Measurements from ENCODE around the gene PALLD.

Gene PALLD

DNA sequence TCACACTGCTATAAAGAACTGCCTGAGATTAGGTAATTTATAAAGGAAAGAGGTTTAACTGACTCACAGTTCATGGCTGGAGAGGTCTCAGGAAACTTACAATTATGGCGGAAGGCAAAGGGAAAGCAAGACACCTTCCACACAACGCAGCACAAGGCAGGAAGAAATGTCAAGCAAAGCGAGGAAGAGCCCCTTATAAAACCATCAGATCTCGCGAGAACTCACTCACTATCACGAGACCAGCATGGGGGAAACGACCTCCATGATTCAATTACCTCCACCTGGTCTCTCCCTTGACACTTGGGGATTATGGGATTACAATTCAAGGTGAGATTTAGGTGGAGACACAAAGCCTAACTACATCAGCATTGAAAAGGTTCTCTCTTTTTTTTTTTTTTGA lies 39.6 kb downstream of the PALLD start:
- H3K9me3 ChIP-seq (ENCODE audit: severe bottlenecking), result no peaks in the 10 kb centered on the region
- no peak overlapping the region for H3K27ac ChIP-seq (ENCODE audit: poor library complexity, severe bottlenecking)
- H3K4me1 ChIP-seq (ENCODE audit: insufficient read depth, poor library complexity, severe bottlenecking), result peaks cover 40% of the 10 kb centered on the region
- TF ChIP-seq, protein P1, sequence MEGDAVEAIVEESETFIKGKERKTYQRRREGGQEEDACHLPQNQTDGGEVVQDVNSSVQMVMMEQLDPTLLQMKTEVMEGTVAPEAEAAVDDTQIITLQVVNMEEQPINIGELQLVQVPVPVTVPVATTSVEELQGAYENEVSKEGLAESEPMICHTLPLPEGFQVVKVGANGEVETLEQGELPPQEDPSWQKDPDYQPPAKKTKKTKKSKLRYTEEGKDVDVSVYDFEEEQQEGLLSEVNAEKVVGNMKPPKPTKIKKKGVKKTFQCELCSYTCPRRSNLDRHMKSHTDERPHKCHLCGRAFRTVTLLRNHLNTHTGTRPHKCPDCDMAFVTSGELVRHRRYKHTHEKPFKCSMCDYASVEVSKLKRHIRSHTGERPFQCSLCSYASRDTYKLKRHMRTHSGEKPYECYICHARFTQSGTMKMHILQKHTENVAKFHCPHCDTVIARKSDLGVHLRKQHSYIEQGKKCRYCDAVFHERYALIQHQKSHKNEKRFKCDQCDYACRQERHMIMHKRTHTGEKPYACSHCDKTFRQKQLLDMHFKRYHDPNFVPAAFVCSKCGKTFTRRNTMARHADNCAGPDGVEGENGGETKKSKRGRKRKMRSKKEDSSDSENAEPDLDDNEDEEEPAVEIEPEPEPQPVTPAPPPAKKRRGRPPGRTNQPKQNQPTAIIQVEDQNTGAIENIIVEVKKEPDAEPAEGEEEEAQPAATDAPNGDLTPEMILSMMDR (IDR thresholded peaks at IDR 0.05; ENCODE audit: poor library complexity, severe bottlenecking), result no peak
- no peaks in the 10 kb centered on the region for H3K36me3 ChIP-seq (ENCODE audit: low read depth)
- DNase-seq (ENCODE audit: low spot score), result no peak
- H3K4me3 ChIP-seq (ENCODE audit: severe bottlenecking), result no peak overlapping the region
- ATAC-seq (ENCODE audit: low read depth), result no peak
- H3K27me3 ChIP-seq (ENCODE audit: insufficient read depth, poor library complexity, severe bottlenecking), result no peaks in the 10 kb centered on the region

DNA sequence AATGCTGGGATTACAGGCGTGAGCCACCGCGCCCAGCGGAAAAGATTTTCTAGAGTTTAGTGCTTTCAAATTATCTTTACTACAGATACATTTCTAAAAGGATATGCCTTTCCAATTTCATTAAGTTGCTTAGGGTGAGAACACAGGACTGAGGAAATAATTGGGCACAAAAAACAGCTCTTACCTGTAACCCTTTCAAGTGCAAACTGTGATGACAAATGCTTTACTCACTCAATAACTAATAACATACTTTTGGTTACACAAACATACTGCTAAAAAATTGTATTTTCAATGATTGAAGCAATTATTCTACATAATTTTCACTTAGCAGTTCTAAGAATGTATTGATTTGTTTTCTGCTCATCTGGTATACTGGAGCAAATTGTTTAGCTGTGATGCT lies 40.2 kb downstream of the PALLD start:
- no peaks in the 10 kb centered on the region for H3K27me3 ChIP-seq (ENCODE audit: insufficient read depth, poor library complexity, severe bottlenecking)
- H3K4me1 ChIP-seq (ENCODE audit: insufficient read depth, poor library complexity, severe bottlenecking), result peaks cover 45% of the 10 kb centered on the region
- TF ChIP-seq, protein P1 (IDR thresholded peaks at IDR 0.05; ENCODE audit: poor library complexity, severe bottlenecking), result no peak
- no peaks in the 10 kb centered on the region for H3K36me3 ChIP-seq (ENCODE audit: low read depth)
- H3K4me3 ChIP-seq (ENCODE audit: severe bottlenecking), result no peak overlapping the region
- H3K27ac ChIP-seq (ENCODE audit: poor library complexity, severe bottlenecking), result peak overlapping the region; percentile 70
- no peaks in the 10 kb centered on the region for H3K9me3 ChIP-seq (ENCODE audit: severe bottlenecking)
- ATAC-seq (ENCODE audit: low read depth), result peak; percentile 62; the same call in 2 of the 3 replicates
- DNase-seq (ENCODE audit: low spot score), result no peak

DNA sequence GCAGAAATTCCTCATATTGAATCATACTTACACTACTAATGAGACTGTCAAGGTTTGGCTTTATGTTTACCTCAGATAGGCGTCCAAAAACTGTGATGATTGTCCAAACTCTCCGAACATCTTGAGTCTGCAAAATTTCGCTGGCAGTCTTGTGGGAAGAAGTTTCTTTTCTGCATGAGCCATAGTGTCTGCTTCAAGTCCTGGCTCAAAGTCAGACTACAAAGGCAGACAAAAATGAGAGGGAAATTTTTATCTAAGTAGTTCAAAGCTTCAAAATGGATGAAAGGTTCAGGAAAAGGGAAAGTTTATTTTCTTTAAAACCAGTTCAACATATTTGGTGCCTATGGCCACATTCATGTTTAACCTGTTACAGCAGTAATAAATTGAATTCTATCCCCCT lies 40.7 kb downstream of the PALLD start:
- H3K4me3 ChIP-seq (ENCODE audit: severe bottlenecking), result no peak overlapping the region
- peak overlapping the region; percentile 70 for H3K27ac ChIP-seq (ENCODE audit: poor library complexity, severe bottlenecking)
- DNase-seq (ENCODE audit: low spot score) (no peak), ATAC-seq (ENCODE audit: low read depth) (peak; percentile 35; the same call in 2 of the 3 replicates)
- no peaks in the 10 kb centered on the region for H3K36me3 ChIP-seq (ENCODE audit: low read depth)
- H3K4me1 ChIP-seq (ENCODE audit: insufficient read depth, poor library complexity, severe bottlenecking), result peaks cover 45% of the 10 kb centered on the region
- TF ChIP-seq, protein P1 (IDR thresholded peaks at IDR 0.05; ENCODE audit: poor library complexity, severe bottlenecking), result no peak
- H3K9me3 ChIP-seq (ENCODE audit: severe bottlenecking), result no peaks in the 10 kb centered on the region
- H3K27me3 ChIP-seq (ENCODE audit: insufficient read depth, poor library complexity, severe bottlenecking), result no peaks in the 10 kb centered on the region

DNA sequence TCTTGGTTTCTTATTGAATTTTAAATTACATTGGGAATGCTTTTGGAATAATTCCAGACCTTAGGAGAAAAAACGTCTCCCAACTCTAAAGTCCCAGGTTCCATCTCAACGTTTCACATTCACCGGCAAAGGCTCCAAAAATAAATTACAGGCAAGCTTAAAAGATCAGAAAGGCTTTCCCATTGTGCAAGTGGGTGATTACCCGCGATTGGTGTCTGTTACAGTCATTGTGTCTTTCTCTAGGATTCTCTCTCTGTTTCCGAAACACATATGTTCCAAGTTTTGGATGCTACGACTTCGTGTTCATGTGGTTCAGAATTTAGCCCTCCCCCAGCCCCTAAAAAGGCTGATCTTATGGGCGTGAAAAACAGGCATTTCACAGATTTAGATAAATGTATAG lies 41.8 kb downstream of the PALLD start:
- Histone ChIP-seq H3K4me3 (ENCODE audit: severe bottlenecking) (no peak overlapping the region), H3K4me1 (ENCODE audit: insufficient read depth, poor library complexity, severe bottlenecking) (peaks cover 45% of the 10 kb centered on the region), H3K9me3 (ENCODE audit: severe bottlenecking) (no peaks in the 10 kb centered on the region), H3K36me3 (ENCODE audit: low read depth) (no peaks in the 10 kb centered on the region), H3K27me3 (ENCODE audit: insufficient read depth, poor library complexity, severe bottlenecking) (no peaks in the 10 kb centered on the region), H3K27ac (ENCODE audit: poor library complexity, severe bottlenecking) (no peak overlapping the region)
- ATAC-seq (ENCODE audit: low read depth), result no peak
- TF ChIP-seq, protein P1 (IDR thresholded peaks at IDR 0.05; ENCODE audit: poor library complexity, severe bottlenecking), result no peak
- DNase-seq (ENCODE audit: low spot score), result no peak

DNA sequence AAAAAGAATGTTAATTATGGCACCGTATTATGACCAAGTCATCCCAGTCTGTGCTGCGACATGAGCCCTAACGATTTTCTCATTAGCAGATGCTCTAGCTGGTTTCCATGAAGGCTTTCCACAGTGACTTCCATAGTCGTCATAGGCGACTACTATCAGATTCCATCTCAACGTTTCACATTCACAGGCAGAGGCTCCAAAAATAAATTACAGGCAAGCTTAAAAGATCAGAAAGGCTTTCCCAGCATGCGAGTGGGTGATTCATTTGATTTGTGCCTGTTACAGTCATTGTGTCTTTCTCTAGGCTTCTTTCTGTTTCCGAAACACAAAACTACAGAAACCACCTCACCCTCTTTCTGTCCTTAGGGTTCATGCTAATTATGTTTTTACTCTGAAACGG lies 43.2 kb downstream of the PALLD start:
- TF ChIP-seq, protein P1 (IDR thresholded peaks at IDR 0.05; ENCODE audit: poor library complexity, severe bottlenecking), result no peak
- Histone ChIP-seq H3K9me3 (ENCODE audit: severe bottlenecking) (no peaks in the 10 kb centered on the region), H3K27me3 (ENCODE audit: insufficient read depth, poor library complexity, severe bottlenecking) (no peaks in the 10 kb centered on the region), H3K36me3 (ENCODE audit: low read depth) (no peaks in the 10 kb centered on the region), H3K4me1 (ENCODE audit: insufficient read depth, poor library complexity, severe bottlenecking) (peaks cover 45% of the 10 kb centered on the region), H3K4me3 (ENCODE audit: severe bottlenecking) (no peak overlapping the region), H3K27ac (ENCODE audit: poor library complexity, severe bottlenecking) (peak overlapping the region; percentile 50)
- no peak for DNase-seq (ENCODE audit: low spot score)
- ATAC-seq (ENCODE audit: low read depth), result no peak

All from RWPE2 (cell line).